GM21423 (cell line): ENCODE results near the gene BMP7.
"Not testable (repeated sequence)": the region's sequence is repeated elsewhere in the genome, so short reads cannot be mapped to it uniquely, and the experiment has no call there.

ENCODE experiments used
- ATAC-seq: cut with Tn5 transposase; IDR thresholded peaks from one replicate; pipeline ENCODE4 v1.9.1; 2021; ENCODE audit warnings: mild to moderate bottlenecking, moderate library complexity; ENCODE audit not compliant: unreplicated experiment

The BMP7 gene

GRCh38 chr20:57251344-57251743, 15.1 kb downstream of the BMP7 start:
- no peak for ATAC-seq

- ATAC-seq: no peak
These were observed 15.7 kb downstream of the BMP7 start for GRCh38 chr20:57250607-57251343.

- no peak for ATAC-seq
These were observed 16.7 kb downstream of the BMP7 start for GRCh38 chr20:57249772-57250171.

- ATAC-seq: no peak
These were observed 17.4 kb downstream of the BMP7 start for GRCh38 chr20:57249073-57249472.

GRCh38 chr20:57248132-57248797, 18.2 kb downstream of the BMP7 start:
- no peak for ATAC-seq

GRCh38 chr20:57247292-57247965, 19.0 kb downstream of the BMP7 start:
- no peak for ATAC-seq

GRCh38 chr20:57245997-57246396, 20.4 kb downstream of the BMP7 start:
- ATAC-seq: no peak

- no peak for ATAC-seq
These were observed 21.7 kb downstream of the BMP7 start for GRCh38 chr20:57244627-57245214.

- ATAC-seq: no peak
These were observed 22.2 kb downstream of the BMP7 start for GRCh38 chr20:57244221-57244585.

GRCh38 chr20:57243480-57244220, 22.8 kb downstream of the BMP7 start:
- ATAC-seq: no peak

- no peak for ATAC-seq
These were observed 24.0 kb downstream of the BMP7 start for GRCh38 chr20:57242414-57242813.

- ATAC-seq: no peak
These were observed 25.0 kb downstream of the BMP7 start for GRCh38 chr20:57241363-57241991.

GRCh38 chr20:57240581-57241362, 25.7 kb downstream of the BMP7 start:
- no peak for ATAC-seq

- not testable (repeated sequence) for ATAC-seq
These were observed 26.7 kb downstream of the BMP7 start for GRCh38 chr20:57239725-57240124.

GRCh38 chr20:57239324-57239723, 27.1 kb downstream of the BMP7 start:
- not testable (repeated sequence) for ATAC-seq

- ATAC-seq: no peak
These were observed 28.4 kb downstream of the BMP7 start for GRCh38 chr20:57238089-57238488.

GRCh38 chr20:57237585-57237953, 28.9 kb downstream of the BMP7 start:
- no peak for ATAC-seq

GRCh38 chr20:57236813-57237584, 29.4 kb downstream of the BMP7 start:
- no peak for ATAC-seq
